H1 (cell line): Measurements from ENCODE around the gene ECE2. TPM values are rescaled to one million over a fixed set of nuclear protein-coding genes. Genes with fewer than 3 reads are reported as not detected.

Experiments
- polyA plus RNA-seq, 7 experiments: library from polyadenylated mRNA; depleted of rRNA in 3 of 7; stranded (reverse) in 5 of 7; unstranded in 2 of 7; fragments of >200 nt in 5 of 7; fragments of 200-250 nt in 2 of 7; gene quantifications; 1 replicate in 5 of 7; 2 replicates in 1 of 7; 4 replicates in 1 of 7; pipeline versions ENCODE4 v1.2.1 to v1.2.3, GENCODE V29; 2011 to 2013; ENCODE audit warnings: missing spikeins in 2 of 7, mixed read lengths in 2 of 7
- total RNA-seq: library from RNA; stranded (reverse); fragmentation: NEBNext Ultra II Directional; extraction: Animal tissue kit (Norgen Biotek cat#: 25700); gene quantifications from 2 replicates; pipeline ENCODE4 v1.2.1, GENCODE V29; 2021
- TF ChIP-seq, protein P1 (sequence below): fragments of 300-600 bp; sonication (generic); IDR thresholded peaks from 2 replicates; pipeline ENCODE4 v1.7.1; 2012; ENCODE audit warnings: low read length, moderate library complexity, mild to moderate bottlenecking, inconsistent platforms; ENCODE audit not compliant: insufficient replicate concordance

Gene ECE2
- total and polyA plus RNA-seq, 2 of the 8 experiments (the other 6 are each of a cell fraction or from before 2014, with no cell fraction given) = 0.44 to 0.86 TPM

DNA sequence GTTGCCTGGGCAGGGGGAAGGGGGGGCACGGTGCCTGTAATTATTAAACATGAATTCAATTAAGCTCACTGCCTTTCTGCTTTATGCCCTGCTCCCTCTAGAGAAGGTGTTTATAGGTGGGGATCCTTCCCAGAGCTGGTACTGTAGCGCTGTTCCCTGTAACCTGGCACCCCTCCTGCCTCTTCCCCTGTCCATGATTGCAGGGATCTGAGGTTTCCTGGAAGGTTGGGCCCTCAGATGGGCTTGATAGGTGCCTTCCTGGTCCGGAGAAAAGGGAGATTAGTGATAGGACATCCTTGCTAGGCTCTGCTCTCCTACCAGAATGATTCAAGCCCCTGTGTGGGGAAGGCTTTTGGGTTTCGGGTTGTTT lies 59.5 kb downstream of the ECE2 start (continued):
- TF ChIP-seq, protein P1, sequence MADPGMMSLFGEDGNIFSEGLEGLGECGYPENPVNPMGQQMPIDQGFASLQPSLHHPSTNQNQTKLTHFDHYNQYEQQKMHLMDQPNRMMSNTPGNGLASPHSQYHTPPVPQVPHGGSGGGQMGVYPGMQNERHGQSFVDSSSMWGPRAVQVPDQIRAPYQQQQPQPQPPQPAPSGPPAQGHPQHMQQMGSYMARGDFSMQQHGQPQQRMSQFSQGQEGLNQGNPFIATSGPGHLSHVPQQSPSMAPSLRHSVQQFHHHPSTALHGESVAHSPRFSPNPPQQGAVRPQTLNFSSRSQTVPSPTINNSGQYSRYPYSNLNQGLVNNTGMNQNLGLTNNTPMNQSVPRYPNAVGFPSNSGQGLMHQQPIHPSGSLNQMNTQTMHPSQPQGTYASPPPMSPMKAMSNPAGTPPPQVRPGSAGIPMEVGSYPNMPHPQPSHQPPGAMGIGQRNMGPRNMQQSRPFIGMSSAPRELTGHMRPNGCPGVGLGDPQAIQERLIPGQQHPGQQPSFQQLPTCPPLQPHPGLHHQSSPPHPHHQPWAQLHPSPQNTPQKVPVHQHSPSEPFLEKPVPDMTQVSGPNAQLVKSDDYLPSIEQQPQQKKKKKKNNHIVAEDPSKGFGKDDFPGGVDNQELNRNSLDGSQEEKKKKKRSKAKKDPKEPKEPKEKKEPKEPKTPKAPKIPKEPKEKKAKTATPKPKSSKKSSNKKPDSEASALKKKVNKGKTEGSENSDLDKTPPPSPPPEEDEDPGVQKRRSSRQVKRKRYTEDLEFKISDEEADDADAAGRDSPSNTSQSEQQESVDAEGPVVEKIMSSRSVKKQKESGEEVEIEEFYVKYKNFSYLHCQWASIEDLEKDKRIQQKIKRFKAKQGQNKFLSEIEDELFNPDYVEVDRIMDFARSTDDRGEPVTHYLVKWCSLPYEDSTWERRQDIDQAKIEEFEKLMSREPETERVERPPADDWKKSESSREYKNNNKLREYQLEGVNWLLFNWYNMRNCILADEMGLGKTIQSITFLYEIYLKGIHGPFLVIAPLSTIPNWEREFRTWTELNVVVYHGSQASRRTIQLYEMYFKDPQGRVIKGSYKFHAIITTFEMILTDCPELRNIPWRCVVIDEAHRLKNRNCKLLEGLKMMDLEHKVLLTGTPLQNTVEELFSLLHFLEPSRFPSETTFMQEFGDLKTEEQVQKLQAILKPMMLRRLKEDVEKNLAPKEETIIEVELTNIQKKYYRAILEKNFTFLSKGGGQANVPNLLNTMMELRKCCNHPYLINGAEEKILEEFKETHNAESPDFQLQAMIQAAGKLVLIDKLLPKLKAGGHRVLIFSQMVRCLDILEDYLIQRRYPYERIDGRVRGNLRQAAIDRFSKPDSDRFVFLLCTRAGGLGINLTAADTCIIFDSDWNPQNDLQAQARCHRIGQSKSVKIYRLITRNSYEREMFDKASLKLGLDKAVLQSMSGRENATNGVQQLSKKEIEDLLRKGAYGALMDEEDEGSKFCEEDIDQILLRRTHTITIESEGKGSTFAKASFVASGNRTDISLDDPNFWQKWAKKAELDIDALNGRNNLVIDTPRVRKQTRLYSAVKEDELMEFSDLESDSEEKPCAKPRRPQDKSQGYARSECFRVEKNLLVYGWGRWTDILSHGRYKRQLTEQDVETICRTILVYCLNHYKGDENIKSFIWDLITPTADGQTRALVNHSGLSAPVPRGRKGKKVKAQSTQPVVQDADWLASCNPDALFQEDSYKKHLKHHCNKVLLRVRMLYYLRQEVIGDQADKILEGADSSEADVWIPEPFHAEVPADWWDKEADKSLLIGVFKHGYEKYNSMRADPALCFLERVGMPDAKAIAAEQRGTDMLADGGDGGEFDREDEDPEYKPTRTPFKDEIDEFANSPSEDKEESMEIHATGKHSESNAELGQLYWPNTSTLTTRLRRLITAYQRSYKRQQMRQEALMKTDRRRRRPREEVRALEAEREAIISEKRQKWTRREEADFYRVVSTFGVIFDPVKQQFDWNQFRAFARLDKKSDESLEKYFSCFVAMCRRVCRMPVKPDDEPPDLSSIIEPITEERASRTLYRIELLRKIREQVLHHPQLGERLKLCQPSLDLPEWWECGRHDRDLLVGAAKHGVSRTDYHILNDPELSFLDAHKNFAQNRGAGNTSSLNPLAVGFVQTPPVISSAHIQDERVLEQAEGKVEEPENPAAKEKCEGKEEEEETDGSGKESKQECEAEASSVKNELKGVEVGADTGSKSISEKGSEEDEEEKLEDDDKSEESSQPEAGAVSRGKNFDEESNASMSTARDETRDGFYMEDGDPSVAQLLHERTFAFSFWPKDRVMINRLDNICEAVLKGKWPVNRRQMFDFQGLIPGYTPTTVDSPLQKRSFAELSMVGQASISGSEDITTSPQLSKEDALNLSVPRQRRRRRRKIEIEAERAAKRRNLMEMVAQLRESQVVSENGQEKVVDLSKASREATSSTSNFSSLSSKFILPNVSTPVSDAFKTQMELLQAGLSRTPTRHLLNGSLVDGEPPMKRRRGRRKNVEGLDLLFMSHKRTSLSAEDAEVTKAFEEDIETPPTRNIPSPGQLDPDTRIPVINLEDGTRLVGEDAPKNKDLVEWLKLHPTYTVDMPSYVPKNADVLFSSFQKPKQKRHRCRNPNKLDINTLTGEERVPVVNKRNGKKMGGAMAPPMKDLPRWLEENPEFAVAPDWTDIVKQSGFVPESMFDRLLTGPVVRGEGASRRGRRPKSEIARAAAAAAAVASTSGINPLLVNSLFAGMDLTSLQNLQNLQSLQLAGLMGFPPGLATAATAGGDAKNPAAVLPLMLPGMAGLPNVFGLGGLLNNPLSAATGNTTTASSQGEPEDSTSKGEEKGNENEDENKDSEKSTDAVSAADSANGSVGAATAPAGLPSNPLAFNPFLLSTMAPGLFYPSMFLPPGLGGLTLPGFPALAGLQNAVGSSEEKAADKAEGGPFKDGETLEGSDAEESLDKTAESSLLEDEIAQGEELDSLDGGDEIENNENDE = no peak
